ENCODE measurements around the gene GNG2.

GNG2 gene

DNA sequence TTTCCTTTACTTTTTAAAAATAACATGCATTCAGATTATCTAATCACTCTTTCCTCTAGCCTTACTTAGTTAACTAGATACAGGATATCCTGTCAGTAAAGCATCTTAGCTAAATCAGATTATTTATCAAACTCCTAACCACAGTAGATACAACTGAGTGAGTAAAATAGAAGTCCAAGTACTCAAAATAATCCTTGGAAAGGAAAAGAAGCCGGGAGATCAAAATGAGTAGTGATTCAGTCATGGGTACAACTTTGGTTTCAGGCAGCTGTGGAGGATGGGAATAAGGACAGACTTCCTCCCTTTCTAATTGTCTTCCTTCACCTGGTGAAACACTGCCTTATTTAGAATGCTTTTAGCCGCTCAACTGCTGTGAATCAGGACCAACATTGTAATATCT is 29.4 kb downstream of the GNG2 start:
- DNase-seq (ENCODE audit: low read depth in 3 of 3), result no peak

DNA sequence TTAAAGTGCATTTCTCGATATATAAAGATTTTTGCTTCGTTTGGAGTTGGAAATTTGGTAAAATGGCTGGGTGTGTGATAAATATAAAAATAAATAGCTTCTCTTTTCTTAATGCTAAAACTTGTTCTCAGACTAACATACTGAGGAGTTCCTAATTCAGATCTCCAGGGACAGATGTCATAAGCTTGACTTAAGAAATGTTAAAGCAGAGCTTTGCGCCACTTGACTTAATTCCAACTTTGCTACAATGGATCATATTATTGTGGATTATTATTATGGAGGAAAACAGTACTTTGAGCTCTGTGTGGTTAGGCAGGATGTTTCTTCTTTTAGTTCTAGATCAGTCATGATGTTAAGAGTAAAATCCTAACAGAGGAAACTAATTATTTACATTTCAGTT is 33.8 kb downstream of the GNG2 start:
- no peak for DNase-seq (ENCODE audit: low read depth in 3 of 3)

GRCh38 chr14:51895375-51895774 is 35.0 kb downstream of the GNG2 start:
- DNase-seq (ENCODE audit: low read depth in 3 of 3), result no peak

DNA sequence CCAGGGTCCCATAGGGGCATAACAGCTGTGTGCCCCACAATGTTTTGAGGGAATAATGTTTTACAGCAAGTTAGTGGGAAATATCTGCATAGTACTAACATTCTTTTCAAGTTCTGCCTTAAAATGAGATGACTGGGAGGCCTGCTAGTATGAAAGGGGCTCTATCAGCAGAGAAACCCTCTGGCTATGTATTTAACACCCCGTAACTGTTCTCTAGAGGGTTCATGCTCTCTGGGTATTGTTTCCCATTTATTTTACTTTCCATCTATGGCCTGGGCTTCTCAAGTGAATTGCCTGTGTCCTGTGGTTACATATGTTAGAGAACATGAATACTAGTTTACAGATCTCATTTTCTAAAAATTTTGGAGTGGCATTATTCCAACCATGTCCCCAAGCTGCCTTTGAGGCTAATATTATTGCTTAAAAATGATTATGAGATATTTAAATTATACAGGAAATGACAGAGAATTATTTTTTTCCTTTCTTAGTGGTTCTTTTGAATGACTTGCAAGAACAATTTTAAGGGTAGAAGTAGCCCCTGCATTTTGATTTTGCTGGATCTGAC is 37.5 kb downstream of the GNG2 start:
- DNase-seq (ENCODE audit: low read depth in 3 of 3), result no peak

DNA sequence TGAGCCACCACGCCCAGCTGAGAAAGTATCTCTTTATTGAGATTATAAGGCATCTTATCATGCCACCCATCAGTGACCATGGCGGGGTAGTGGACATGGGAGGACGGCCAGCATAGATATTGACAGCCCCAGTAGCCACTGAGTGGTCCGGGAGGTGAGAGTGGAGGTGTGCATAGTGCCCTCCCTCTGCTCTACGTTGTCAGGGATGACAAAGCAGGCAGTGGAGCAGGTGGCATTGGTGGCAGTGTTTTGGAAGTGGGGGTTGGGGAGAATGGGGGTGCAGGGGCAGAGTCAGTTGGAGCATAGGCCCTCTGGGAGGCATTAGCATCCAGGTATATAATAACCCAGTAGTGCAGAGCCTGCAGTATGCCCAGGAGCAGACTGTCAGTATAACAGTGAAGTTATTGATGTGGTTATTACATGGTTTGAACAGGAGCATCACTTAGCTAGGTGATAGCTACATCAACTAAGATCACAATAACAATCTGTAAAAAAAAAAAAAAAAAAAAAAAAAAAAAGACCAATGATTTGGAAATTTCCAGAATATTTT is 41.1 kb downstream of the GNG2 start:
- no peak for DNase-seq (ENCODE audit: low read depth in 3 of 3)

DNA sequence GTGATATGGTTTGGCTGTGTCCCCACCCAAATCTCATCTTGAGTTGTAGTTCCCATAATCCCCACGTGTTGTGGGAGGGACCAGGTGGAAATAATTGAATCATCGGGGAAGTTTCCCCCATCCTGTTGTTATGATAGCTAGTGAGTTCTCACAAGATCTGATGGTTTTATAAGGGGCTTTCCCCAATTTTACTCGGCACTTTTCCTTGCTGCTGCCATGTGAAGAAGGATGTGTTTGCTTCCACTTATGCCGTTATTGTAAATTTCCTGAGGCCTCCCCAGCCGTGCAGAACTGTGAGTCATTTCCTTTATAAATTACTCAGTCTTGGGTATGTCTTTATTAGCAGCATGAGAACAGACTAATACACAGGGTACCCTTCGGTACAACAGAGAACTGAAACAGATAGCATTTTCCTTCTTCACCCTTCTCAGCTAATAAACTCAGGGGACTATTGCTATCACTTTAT is 45.3 kb downstream of the GNG2 start:
- DNase-seq (ENCODE audit: low read depth in 3 of 3), result peak; percentile 18 to 52 (median 42)

- no peak for DNase-seq (ENCODE audit: low read depth in 3 of 3)
Measured at GRCh38 chr14:51908086-51908485, 47.7 kb downstream of the GNG2 start.

- no peak for DNase-seq (ENCODE audit: low read depth in 3 of 3)
Measured at GRCh38 chr14:51912112-51912786, 51.8 kb downstream of the GNG2 start.

DNA sequence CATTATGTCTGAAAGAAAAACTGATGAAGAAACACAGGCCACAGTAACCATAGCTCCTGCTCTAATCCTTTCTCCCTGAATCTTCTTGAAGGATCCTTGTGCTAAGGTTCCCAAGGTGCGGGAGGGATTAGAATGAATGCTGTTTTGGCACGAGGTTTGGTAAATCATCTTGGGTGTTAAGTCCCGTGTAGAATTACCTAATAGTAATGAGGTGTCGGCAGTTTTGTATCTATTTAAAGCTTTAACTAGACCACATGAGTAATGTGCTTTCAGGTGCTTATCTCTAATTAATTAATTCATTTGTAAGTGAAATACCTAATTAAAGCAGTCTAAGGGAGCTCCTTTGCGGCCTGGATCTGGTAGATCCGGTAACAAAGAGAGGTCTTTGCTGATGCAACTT is 53.9 kb downstream of the GNG2 start:
- DNase-seq (ENCODE audit: low read depth in 3 of 3), result no peak

- DNase-seq (ENCODE audit: low read depth in 3 of 3), result no peak
Measured at GRCh38 chr14:51917193-51917592, 56.8 kb downstream of the GNG2 start.

- DNase-seq (ENCODE audit: low read depth in 3 of 3), result no peak
Measured at GRCh38 chr14:51921026-51921425, 60.6 kb downstream of the GNG2 start.

GRCh38 chr14:51922624-51923023 is 62.2 kb downstream of the GNG2 start:
- no peak for DNase-seq (ENCODE audit: low read depth in 3 of 3)

GRCh38 chr14:51924600-51924999 is 64.2 kb downstream of the GNG2 start:
- no peak for DNase-seq (ENCODE audit: low read depth in 3 of 3)

DNA sequence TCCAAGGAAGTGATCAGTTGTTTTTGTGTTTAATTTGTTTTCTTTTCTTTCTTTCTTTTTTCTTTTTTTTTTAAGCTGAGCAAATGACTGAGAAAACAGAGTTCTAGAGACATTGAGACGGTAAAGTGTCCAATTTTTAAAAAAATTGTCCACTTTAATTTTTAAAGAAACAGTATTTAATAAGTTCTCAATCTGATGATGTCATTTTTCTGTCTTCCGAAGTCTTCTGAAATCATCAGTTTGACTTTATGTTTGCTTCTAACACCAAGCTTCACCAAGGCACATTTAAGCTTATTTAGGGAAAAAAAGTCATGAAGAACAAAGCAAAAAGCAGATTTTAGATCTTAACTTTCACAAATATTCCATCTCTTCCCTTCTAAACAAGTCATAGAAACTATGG is 65.6 kb downstream of the GNG2 start:
- DNase-seq (ENCODE audit: low read depth in 3 of 3), result no peak

DNA sequence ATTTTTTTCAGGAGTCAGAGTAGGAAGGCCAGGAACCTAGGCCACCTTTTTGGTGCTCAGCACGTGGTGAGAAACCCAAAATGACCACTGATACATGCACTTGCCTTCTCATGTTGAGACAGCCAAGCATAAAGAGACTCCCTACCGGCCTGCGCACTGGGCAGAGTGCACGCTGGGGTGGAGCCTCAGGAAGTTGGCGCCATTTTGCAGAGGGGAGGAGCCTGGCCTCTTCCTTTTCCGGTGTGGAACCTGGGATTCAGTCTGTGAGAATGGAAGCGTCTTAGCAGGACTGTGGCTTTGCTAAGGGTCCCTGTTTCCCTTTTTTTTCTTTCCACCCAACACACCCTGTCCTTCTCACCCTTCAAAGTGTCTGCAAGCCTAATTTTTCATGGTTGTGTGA is 66.0 kb downstream of the GNG2 start:
- no peak for DNase-seq (ENCODE audit: low read depth in 3 of 3)

- no peak for DNase-seq (ENCODE audit: low read depth in 3 of 3)
Measured at GRCh38 chr14:51928568-51928967, 68.2 kb downstream of the GNG2 start.

- no peak for DNase-seq (ENCODE audit: low read depth in 3 of 3)
Measured at GRCh38 chr14:51929166-51929565, 68.8 kb downstream of the GNG2 start.

- DNase-seq (ENCODE audit: low read depth in 3 of 3), result no peak
Measured at GRCh38 chr14:51929910-51930682, 69.7 kb downstream of the GNG2 start.

- no peak for DNase-seq (ENCODE audit: low read depth in 3 of 3)
Measured at GRCh38 chr14:51931308-51931707, 70.9 kb downstream of the GNG2 start.

- DNase-seq (ENCODE audit: low read depth in 3 of 3), result no peak
Measured at GRCh38 chr14:51933191-51933590, 72.8 kb downstream of the GNG2 start.

DNA sequence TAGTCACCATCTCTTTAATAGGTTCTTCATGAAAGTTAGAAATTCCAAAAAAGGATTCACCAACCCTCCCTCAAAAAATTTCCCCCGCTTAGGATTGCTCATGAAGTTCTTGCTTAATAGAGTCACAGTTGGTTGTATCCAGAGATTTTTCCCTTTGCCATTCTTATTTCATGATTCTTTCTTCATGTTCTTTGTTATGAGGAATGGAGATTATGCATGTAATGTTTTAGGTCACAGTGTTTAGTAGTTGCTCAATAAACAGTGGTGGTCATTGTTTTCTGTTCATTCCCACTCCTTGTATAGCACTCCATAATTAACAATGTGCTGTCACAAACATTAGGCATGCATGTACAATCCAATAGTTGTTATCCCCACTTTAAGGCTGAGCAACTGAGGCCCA is 77.7 kb downstream of the GNG2 start:
- DNase-seq (ENCODE audit: low read depth in 3 of 3), result no peak

GRCh38 chr14:51938821-51939220 is 78.4 kb downstream of the GNG2 start:
- DNase-seq (ENCODE audit: low read depth in 3 of 3), result no peak

DNA sequence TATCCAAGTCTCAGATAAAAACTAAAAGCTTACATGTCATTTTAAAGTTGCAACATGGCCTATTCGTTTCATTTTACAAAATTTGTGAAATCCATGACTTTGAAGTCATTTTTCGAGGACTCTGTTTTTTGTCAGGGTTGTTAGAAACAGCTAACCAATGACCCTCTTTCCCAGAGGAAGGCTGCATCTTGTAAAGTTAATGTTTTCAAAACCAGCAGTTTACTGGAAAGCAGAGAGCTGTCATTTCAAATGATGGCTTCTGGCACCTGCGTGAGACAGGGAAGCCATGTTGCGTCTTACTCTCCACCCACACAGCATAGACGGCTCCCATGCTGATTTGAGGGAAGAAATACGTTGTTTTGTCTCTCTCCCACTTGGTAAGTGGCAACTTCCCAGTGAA is 78.8 kb downstream of the GNG2 start:
- no peak for DNase-seq (ENCODE audit: low read depth in 3 of 3)

Measured in stimulated activated CD4-positive, alpha-beta T cell treated with anti-CD3 and anti-CD28 coated beads, TNF-alpha, amount 100 ng/mL, for 24 hours (primary cell).